A549 (cell line): Measurements from ENCODE around the gene PIKFYVE.

ENCODE experiments used
- CTCF ChIP-seq: fragments of >200 bp; sonication (Bioruptor Twin); formaldehyde crosslinking; IDR thresholded peaks from 3 replicates; pipeline ENCODE4 v1.5.1; 2016
- EP300 ChIP-seq, 2 experiments: fragments of >200 bp; sonication (Bioruptor Twin); formaldehyde crosslinking; IDR thresholded peaks; 2 replicates in 1 of 2; 3 replicates in 1 of 2; pipeline ENCODE4 v1.6.1; 2016 to 2017
- HMGXB4 ChIP-seq: fragments of 250-450 bp; sonication (Bioruptor Pico); IDR thresholded peaks from 2 replicates; pipeline ENCODE4 v1.5.0; 2021; ENCODE audit warnings: mild to moderate bottlenecking, moderate library complexity, borderline replicate concordance
- NR3C1 ChIP-seq: fragments of >200 bp; sonication (Bioruptor Twin); formaldehyde crosslinking; IDR thresholded peaks from 3 replicates; pipeline ENCODE4 v1.6.1; 2017
- POLR2A ChIP-seq: IDR thresholded peaks from 2 replicates; pipeline ENCODE4 v1.6.1; 2012; ENCODE audit warnings: mild to moderate bottlenecking, low read length
- RCOR1 ChIP-seq: fragments of 150-350 bp; IDR thresholded peaks from 2 replicates; pipeline ENCODE4 v1.6.1; 2014; ENCODE audit warnings: antibody characterized with exemption, low read length, low read depth
- ZSCAN20 ChIP-seq: fragments of 250-450 bp; sonication (Bioruptor Pico); IDR thresholded peaks from 2 replicates; pipeline ENCODE4 v1.8.0; 2022; ENCODE audit warnings: mild to moderate bottlenecking, moderate library complexity

GRCh38 chr2:208248601-208249000 is 17.5 kb upstream of the PIKFYVE start:
- no peak for TF ChIP-seq ZSCAN20
- no peak for TF ChIP-seq CTCF
- TF ChIP-seq EP300 (IDR thresholded peaks at IDR 0.05): no peak
- no peak for TF ChIP-seq NR3C1
- TF ChIP-seq POLR2A: no peak
- no peak for TF ChIP-seq RCOR1
- no peak for TF ChIP-seq HMGXB4 (CRISPR knock-in tag)
